Keratinocyte (primary cell): Measurements from ENCODE around the gene RGN. TPM values are rescaled to one million over a fixed set of nuclear protein-coding genes. Genes with fewer than 3 reads are reported as not detected.

Source experiments
- DNase-seq: peaks from one replicate; pipeline ENCODE4 v3.0.0-alpha.2; 2011; ENCODE audit warnings: low read depth, missing footprints, low spot score
- FAIRE-seq: peaks from 2 replicates; lab custom pipeline; 2011; peaks lifted over from hg19 to GRCh38; lab: Jason Lieb, UNC
- H2AFZ ChIP-seq: 2 replicates; pipeline ENCODE4 v1.6.0; 2012; ENCODE audit warnings: low read length, control low read depth, inconsistent platforms; ENCODE audit not compliant: control insufficient read depth
- H3K27ac ChIP-seq: 2 replicates; pipeline ENCODE4 v1.5.1; 2011; ENCODE audit warnings: low read length; ENCODE audit not compliant: control insufficient read depth, insufficient read depth
- H3K27me3 ChIP-seq: 3 replicates; pipeline ENCODE4 v1.6.0; 2011; ENCODE audit warnings: low read length; ENCODE audit not compliant: control insufficient read depth, insufficient read depth; ENCODE audit errors: extremely low read depth
- H3K36me3 ChIP-seq, 2 experiments: 2 replicates in 1 of 2; 3 replicates in 1 of 2; pipeline ENCODE4 v1.5.1; 2011; ENCODE audit warnings: low read length in 2 of 2, mild to moderate bottlenecking in 1 of 2; ENCODE audit not compliant: control insufficient read depth in 2 of 2, insufficient read depth in 2 of 2; ENCODE audit errors: extremely low read depth in 1 of 2
- H3K4me1 ChIP-seq: 3 replicates; pipeline ENCODE4 v1.5.1; 2011; ENCODE audit warnings: low read length; ENCODE audit not compliant: control insufficient read depth, insufficient read depth; ENCODE audit errors: extremely low read depth
- H3K4me2 ChIP-seq: 3 replicates; pipeline ENCODE4 v1.6.0; 2011; ENCODE audit warnings: low read depth, low read length; ENCODE audit not compliant: control insufficient read depth, insufficient read depth; ENCODE audit errors: extremely low read depth
- H3K4me3 ChIP-seq, 3 experiments: fragments of 200-600 bp in 1 of 3; sonication (generic) in 1 of 3; 2 replicates in 2 of 3; 3 replicates in 1 of 3; pipeline ENCODE4 v1.5.1; 2011 to 2016; ENCODE audit warnings: low read length in 3 of 3, mild to moderate bottlenecking in 3 of 3, control low read depth in 2 of 3, inconsistent platforms in 1 of 3, low read depth in 1 of 3, mixed read lengths in 1 of 3, mixed run types in 1 of 3, moderate library complexity in 1 of 3; ENCODE audit not compliant: control insufficient read depth in 2 of 3, insufficient read depth in 2 of 3; ENCODE audit errors: extremely low read depth in 1 of 3
- H3K79me2 ChIP-seq: 2 replicates; pipeline ENCODE4 v1.6.0; 2012; ENCODE audit warnings: low read length; ENCODE audit not compliant: control insufficient read depth, insufficient read depth
- H3K9ac ChIP-seq: 3 replicates; pipeline ENCODE4 v1.6.0; 2011; ENCODE audit warnings: low read length; ENCODE audit not compliant: control insufficient read depth, insufficient read depth; ENCODE audit errors: extremely low read depth
- H3K9me1 ChIP-seq: 3 replicates; pipeline ENCODE4 v1.6.0; 2011; ENCODE audit warnings: low read length; ENCODE audit not compliant: control insufficient read depth, insufficient read depth; ENCODE audit errors: extremely low read depth
- H3K9me3 ChIP-seq: 2 replicates; pipeline ENCODE4 v1.5.1; 2012; ENCODE audit warnings: low read depth, low read length; ENCODE audit not compliant: control insufficient read depth
- H4K20me1 ChIP-seq: 3 replicates; pipeline ENCODE4 v1.6.0; 2011; ENCODE audit warnings: low read length; ENCODE audit not compliant: control insufficient read depth, insufficient read depth; ENCODE audit errors: extremely low read depth
- CTCF ChIP-seq, 3 experiments: IDR thresholded peaks in 1 of 3; conservative IDR thresholded peaks in 1 of 3; optimal IDR thresholded peaks in 1 of 3; 2 replicates in 2 of 3; 3 replicates in 1 of 3; pipeline versions ENCODE3 to v1.5.1; 2011; ENCODE audit warnings: low read length in 3 of 3, mild to moderate bottlenecking in 3 of 3, moderate library complexity in 2 of 3, control low read depth in 1 of 3, inconsistent platforms in 1 of 3; ENCODE audit not compliant: insufficient read depth in 2 of 3; ENCODE audit errors: extremely low read depth in 1 of 3
- EZH2 ChIP-seq: IDR thresholded peaks from one replicate; pipeline ENCODE4 v1.6.1; 2012; ENCODE audit warnings: inconsistent platforms, mild to moderate bottlenecking, low read length, moderate library complexity
- dilution Hi-C: fragments of 300-500 bp; cut with MboI; formaldehyde crosslinking; loops from one replicate; pipeline ENCODE4 v1.7.0; 2020; ENCODE audit warnings: low sequenced_read_pairs; ENCODE audit not compliant: extremely low pct_ligation_motif_present
- polyA plus RNA-seq, 5 experiments: library from polyadenylated mRNA; depleted of rRNA in 3 of 5; stranded (reverse) in 3 of 5; stranded (forward) in 1 of 5; unstranded in 1 of 5; fragments of >200 nt; gene quantifications; 1 replicate in 1 of 5; 2 replicates in 3 of 5; 3 replicates in 1 of 5; pipeline versions ENCODE4 v1.2.1 to v1.2.3, GENCODE V29; 2011 to 2012; ENCODE audit warnings: missing spikeins in 2 of 5, low read depth in 1 of 5, low replicate concordance in 1 of 5

RGN gene
- polyA plus RNA-seq, 1 donor (not counting 4 experiments of a cell fraction or from before 2014, with no cell fraction given) = not detected

- no peak overlapping the region for H3K9ac ChIP-seq
- H3K9me1 ChIP-seq = no peaks in the 10 kb centered on the region
- H4K20me1 ChIP-seq = no peaks in the 10 kb centered on the region
- no peaks in the 10 kb centered on the region for H3K79me2 ChIP-seq
- dilution Hi-C loops = no loop called here
- no peak overlapping the region for H3K4me2 ChIP-seq
- H3K9me3 ChIP-seq = no peaks in the 10 kb centered on the region
- no peak overlapping the region for H3K4me3 ChIP-seq
- FAIRE-seq = no peak
- no peak for TF ChIP-seq CTCF (optimal IDR thresholded peaks at IDR 0.05 in 1 of 3, IDR thresholded peaks at IDR 0.05 in 1 of 3, conservative IDR thresholded peaks at IDR 0.05 in 1 of 3; ENCODE audit: extremely low read depth in 1 of 3, insufficient read depth in 2 of 3, low read length in 3 of 3)
- TF ChIP-seq EZH2 = no peak
- no peak overlapping the region for H3K27ac ChIP-seq
- no peak for DNase-seq
- H3K36me3 ChIP-seq = no peaks in the 10 kb centered on the region
- no peak overlapping the region for H2AFZ ChIP-seq
- no peaks in the 10 kb centered on the region for H3K4me1 ChIP-seq
- no peaks in the 10 kb centered on the region for H3K27me3 ChIP-seq
These were observed 9.5 kb upstream of the RGN start for GRCh38 chrX:47068720-47069119.

- Histone ChIP-seq H3K9ac (no peak overlapping the region), H3K9me1 (no peaks in the 10 kb centered on the region), H3K27me3 (no peaks in the 10 kb centered on the region), H3K36me3 (no peaks in the 10 kb centered on the region), H2AFZ (no peak overlapping the region), H3K79me2 (no peaks in the 10 kb centered on the region), H3K4me2 (no peak overlapping the region), H4K20me1 (no peaks in the 10 kb centered on the region), H3K4me1 (no peaks in the 10 kb centered on the region), H3K27ac (no peak overlapping the region), H3K4me3 (no peak overlapping the region), H3K9me3 (no peaks in the 10 kb centered on the region)
- dilution Hi-C loops = no loop called here
- TF ChIP-seq CTCF (optimal IDR thresholded peaks at IDR 0.05 in 1 of 3, IDR thresholded peaks at IDR 0.05 in 1 of 3, conservative IDR thresholded peaks at IDR 0.05 in 1 of 3; ENCODE audit: extremely low read depth in 1 of 3, insufficient read depth in 2 of 3, low read length in 3 of 3) = no peak
- no peak for TF ChIP-seq EZH2
- DNase-seq = no peak
- FAIRE-seq = no peak
These were observed 2.1 kb downstream of the RGN start for GRCh38 chrX:47080215-47080914.
